Retinal pigment epithelial cell (primary cell): Measurements from ENCODE around the gene NOM1.

Experiments
- DNase-seq: peaks from one replicate; pipeline ENCODE4 v3.0.0-alpha.2; 2010; ENCODE audit warnings: low read depth
- H3K4me3 ChIP-seq: 2 replicates; pipeline ENCODE4 v1.5.1; 2011; ENCODE audit warnings: mild to moderate bottlenecking, low read length, control low read depth, moderate library complexity
- CTCF ChIP-seq: conservative IDR thresholded peaks from 2 replicates; pipeline ENCODE4 v1.5.1; 2011; ENCODE audit warnings: low read depth, low read length, control low read depth, inconsistent platforms

Gene NOM1

GRCh38 chr7:156989766-156990535 is 40.4 kb downstream of the NOM1 start:
- H3K4me3 ChIP-seq: no peak overlapping the region
- TF ChIP-seq CTCF: no peak
- no peak for DNase-seq

DNA sequence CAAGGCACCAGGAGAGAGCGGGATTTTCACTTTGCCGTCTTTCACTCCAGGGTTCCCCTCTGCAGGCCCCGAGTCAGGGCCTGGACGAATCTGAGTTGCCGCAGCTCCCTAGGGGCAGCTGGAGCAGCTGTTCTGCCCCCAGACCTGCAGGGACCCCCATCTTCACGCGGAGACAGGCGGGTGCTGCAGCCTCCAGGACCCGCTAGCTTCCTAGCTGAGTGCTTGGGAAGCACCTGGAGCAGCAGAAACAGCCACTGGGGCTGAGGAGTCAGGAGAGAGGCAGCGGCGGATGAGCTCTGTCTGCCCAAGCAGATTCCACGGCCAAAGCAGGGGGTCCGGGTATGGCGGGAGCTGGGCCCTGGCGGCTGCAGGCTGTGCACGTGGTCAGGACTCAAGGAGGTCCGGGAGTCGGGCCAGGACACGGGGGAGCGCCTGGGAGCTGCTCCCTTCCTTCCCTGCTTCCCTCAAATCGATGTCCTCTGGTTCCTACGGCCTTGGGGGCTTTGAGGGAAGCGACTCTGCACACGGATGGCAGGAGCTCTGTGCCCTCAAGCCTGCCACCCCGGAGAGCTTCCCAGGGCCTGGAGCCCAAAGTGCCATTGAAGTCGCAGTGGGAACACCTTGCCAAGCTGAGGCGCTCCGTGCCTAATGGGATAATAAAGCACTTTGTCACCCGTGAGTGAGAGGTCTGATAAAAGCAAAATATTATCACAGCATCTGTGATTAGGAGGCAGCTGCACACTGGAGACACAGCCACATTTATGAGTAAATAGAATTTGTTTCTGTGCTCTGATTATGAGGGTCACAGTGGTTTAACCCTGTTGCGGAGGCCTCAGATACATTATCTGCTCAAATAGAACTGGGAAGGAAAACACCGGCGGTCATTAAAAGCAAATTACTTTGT is 43.8 kb downstream of the NOM1 start:
- DNase-seq: no peak
- no peak for TF ChIP-seq CTCF
- H3K4me3 ChIP-seq: no peak overlapping the region

DNA sequence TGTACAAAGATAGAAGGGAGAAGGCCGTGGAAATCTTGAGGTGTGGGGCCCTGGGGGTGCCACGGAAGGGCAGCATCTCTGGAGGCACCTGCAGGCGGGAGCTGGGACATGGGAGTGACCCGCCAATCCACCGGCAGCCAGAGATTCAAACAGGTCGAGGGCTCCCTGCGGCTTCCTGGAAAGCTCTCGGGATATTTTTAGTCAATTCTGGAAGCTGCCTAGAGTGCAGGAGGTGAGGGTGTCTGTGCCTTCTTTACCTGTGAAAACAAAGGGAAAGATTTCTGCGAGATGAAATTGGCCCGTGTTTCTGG is 44.4 kb downstream of the NOM1 start:
- no peak overlapping the region for H3K4me3 ChIP-seq
- TF ChIP-seq CTCF: no peak
- DNase-seq: no peak

- TF ChIP-seq CTCF: no peak
- no peak for DNase-seq
- no peak overlapping the region for H3K4me3 ChIP-seq
Measured at GRCh38 chr7:156994417-156994816, 44.9 kb downstream of the NOM1 start.

- no peak for TF ChIP-seq CTCF
- DNase-seq: no peak
- H3K4me3 ChIP-seq: no peak overlapping the region
Measured at GRCh38 chr7:156998988-156999957, 49.8 kb downstream of the NOM1 start.

- no peak for DNase-seq
- H3K4me3 ChIP-seq: no peak overlapping the region
- TF ChIP-seq CTCF: no peak
Measured at GRCh38 chr7:156999958-157000726, 50.6 kb downstream of the NOM1 start.
